NCI-H69 (cell line): ENCODE results near the gene PLIN3.
"Not testable (repeated sequence)": the region's sequence is repeated elsewhere in the genome, so short reads cannot be mapped to it uniquely, and the experiment has no call there.

Experiments
- DNase-seq: peaks from one replicate; lab custom pipeline; 2025; lab: John Stamatoyannopoulos, UW

PLIN3 gene

DNA sequence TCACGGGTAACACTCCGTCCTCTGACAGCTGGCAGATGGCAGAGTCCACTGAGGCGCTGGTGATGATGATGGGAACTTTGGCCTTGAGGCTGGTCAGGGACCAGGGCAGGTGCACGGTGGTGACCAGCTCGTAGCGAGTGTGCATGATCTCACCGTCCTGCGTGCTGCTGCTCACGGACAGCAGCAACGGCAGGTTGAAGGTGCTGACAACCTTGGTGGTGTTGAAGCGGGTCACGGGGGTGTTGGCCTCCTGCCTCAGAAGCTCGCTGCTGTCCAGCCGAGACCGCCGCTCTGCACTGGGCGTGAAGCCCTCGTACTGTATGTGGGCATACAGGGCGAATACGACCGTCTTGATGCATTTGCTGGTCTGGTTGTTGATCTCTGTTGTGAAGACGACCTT is 23.6 kb upstream of the PLIN3 start:
- DNase-seq: no peak

- peak; percentile 42 for DNase-seq
Observed at GRCh38 chr19:4889034-4889815, 21.8 kb upstream of the PLIN3 start.

DNA sequence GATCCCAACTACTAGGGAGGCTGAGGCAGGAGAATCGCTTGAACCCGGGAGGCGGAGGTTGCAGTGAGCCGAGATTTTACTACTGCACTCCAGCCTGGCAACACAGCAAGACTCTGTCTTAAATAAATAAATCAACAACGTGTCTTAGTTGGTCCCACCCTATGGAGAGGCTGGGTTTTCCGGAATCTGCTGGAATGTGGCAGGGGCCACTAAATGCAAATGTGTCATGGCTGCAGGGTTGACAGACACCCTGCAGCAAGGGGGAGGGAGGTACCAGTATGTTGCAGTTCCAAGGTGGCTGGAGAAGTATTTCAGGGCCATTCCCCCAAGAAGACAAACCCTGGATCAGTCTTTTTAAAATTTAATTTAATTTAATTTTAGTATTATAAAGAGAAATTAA is 20.3 kb upstream of the PLIN3 start:
- not testable (repeated sequence) for DNase-seq

GRCh38 chr19:4884993-4885392 is 17.5 kb upstream of the PLIN3 start:
- DNase-seq: not testable (repeated sequence)

- DNase-seq: not testable (repeated sequence)
Observed at GRCh38 chr19:4882874-4883273, 15.4 kb upstream of the PLIN3 start.

DNA sequence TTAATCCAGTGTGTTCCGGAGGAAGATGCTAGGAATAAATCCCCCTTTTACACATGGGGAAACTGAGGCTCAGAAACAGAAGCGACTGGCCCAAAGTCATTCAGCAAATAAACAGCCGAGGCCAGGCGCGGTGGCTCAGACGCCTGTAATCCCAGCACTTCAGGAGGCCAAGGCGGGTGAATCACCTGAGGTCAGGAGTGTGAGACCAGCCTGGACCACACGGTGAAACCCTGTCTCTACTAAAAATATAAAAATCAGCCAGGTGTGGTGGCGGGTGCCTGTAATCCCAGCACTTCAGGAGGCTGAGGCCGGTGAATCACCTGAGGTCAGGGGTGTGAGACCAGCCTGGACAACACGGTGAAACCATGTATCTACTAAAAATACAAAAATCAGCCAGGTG is 11.6 kb upstream of the PLIN3 start:
- DNase-seq: no peak

DNA sequence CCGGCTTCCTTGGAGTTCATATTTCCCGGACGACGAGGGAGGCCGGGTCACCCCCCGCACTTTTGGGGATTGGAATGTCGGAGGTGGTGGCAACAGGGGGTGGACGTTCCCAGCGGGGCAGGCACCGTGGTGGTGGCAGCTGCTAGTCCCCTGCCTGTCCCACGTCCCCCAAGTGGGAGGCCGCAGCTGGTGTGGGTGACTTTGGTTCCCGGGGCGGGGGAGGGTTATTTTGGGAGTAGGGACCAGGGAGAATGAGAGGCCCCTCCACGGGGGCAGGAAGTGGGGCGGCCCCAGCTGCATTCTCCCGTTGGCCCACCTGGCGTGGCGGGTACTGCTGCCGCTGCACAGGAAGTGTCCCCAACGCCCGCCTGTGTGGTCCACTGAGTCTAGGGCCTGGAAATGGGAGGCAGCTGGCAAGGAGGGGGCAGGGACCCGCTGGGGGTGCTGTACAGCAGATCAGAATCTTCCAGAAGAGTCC is 11.1 kb upstream of the PLIN3 start:
- no peak for DNase-seq

DNA sequence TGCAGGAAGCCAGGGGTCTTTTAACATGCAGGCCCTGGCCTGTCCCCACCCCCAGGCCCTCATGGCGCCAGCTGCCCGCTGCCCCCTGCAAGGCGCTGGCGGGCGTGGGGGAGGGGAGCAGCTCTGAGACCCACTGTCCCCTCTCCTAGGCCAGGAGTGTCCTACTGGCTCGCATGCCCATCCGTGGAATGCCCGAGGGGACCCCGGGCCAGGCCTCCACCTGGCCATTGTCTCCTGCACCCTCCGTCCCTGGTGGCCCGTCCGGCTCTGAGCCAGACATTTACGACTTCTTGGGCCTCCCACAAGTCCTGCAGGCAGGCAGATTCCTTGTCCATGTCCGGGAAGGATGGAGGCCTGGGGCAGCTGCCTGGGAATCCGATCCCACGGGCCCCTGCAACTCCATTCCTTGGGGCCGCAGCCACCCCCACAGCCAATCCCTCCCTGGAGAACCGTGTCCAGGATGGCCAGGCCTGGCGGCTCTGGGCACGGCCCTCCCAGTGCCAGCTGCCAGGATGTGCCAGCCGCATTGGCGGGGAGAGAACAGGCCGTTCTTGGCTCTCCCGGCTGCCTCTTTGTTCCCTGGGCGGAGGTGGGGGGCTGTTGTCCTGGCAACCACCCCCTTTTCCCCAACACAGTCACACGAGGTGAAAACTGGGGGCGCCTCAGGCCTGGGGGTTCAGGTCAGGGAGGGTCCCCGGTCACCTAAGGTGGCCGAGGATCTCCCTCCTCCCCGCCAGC is 10.5 kb upstream of the PLIN3 start:
- no peak for DNase-seq

GRCh38 chr19:4873930-4874329 is 6.5 kb upstream of the PLIN3 start:
- DNase-seq: no peak

- DNase-seq: no peak
Observed at GRCh38 chr19:4871711-4872110, 4.2 kb upstream of the PLIN3 start.

DNA sequence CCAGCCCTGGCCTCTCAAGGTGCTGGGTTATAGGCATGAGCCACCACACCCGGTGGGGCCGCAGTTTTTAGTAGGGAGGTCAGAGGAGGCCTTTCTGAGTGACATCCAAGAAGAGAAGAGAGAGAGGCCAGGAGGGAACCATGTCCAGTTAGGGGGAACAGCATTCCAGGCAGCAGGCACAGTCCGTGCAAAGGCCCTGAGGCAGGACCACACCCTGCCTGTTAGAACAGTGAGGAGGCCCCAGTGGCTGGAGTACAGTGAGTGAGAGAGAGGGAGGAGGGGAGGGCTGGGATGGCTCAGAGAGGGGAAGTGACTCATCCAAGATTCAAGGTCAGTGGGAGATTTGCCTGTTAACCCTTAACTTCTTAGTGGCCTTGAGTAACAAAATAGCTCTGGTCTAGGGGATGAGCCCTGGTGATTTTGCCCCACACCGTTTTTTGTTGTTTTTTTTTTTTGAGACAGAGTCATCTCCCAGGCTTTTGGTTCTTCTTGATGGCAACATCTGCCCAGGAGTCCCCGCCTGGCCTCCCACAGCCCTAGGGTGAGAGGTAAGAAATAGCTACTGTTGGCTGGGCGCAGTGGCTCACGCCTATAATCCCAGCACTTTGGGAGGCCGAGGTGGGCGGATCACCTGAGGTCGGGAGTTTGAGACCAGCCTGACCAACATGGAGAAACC is 2.7 kb upstream of the PLIN3 start:
- peak; percentile 42 for DNase-seq

- no peak for DNase-seq
Observed at GRCh38 chr19:4868286-4868834, 893 bp upstream of the PLIN3 start.

- DNase-seq: no peak
Observed at GRCh38 chr19:4866595-4867424, 657 bp downstream of the PLIN3 start.

- DNase-seq: peak; percentile 50
Observed at GRCh38 chr19:4861147-4861546, 6.3 kb downstream of the PLIN3 start.

GRCh38 chr19:4859697-4860096 is 7.8 kb downstream of the PLIN3 start:
- no peak for DNase-seq

GRCh38 chr19:4856468-4856867 is 11.0 kb downstream of the PLIN3 start:
- DNase-seq: not testable (repeated sequence)

DNA sequence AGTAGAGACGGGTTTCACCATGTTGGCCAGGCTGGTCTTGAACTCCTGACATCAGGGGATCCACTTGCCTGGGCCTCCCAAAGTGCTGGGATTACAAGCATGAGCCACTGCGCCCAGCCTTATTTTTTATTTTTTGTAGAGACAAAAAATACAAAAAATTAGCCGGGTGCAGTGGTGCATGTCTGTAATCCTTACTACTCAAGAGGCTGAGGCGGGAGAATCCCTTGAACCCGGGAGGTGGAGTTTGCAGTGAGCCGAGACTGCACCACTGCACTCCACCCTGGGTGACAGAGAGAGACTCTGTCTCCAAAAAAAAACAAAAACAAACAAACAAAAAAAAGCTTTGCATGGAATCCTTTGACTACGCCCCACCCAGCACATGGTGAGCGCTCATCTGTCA is 14.0 kb downstream of the PLIN3 start:
- not testable (repeated sequence) for DNase-seq

DNA sequence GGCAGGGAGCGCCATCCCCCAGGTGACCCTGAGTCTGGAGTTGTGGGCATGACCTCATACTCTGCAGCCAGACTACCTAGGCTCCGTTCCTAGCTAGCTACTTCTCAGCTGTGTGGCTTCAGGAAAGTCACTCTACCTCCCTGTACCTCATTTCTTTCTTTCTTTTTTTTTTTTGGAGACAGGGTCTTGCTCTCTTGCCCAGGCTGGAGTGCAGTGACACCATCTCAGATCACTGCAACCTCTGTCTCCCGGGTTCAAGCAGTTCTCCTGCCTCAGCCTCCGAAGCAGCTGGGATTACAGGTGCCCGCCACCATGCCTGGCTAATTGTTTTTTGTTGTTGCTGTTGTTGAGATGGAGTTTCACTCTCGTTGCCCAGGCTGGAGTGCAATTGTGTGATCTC is 15.0 kb downstream of the PLIN3 start:
- no peak for DNase-seq

DNA sequence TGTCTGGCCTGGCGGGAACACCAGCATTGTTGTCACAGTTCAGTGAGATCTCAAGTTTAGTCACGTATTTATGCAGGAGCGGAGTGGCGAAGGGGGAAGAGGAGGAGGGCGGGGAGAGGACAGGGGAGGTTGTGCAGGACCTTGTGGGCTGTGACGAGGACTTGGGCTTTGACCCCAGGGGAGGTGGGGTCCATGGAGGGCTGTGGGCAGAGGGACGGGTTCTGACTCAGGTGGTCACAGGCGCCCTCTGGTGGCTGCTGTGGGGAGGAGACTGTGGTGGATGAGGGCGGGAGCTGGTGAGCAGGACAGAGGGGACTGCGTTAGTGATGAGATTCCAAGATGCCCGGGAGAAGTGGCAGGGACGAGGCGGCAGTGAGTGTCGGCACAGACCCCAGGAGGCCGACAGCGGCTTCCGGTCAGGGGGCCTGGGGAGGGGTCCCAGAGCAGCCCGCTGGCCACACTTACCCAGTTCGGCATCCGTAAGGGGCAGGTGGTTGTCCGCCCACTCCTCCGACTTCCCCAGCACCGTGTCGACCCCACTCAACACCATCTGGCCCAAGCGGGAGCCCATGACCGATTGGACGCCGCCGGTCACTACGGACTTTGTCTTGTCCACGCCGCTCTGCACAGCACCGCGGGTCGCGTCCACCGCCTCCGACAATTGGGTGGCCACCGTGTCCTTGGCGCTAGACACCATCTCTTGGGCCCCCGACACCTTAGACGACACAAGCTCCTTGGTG is 15.7 kb downstream of the PLIN3 start:
- DNase-seq: peak; percentile 57

DNA sequence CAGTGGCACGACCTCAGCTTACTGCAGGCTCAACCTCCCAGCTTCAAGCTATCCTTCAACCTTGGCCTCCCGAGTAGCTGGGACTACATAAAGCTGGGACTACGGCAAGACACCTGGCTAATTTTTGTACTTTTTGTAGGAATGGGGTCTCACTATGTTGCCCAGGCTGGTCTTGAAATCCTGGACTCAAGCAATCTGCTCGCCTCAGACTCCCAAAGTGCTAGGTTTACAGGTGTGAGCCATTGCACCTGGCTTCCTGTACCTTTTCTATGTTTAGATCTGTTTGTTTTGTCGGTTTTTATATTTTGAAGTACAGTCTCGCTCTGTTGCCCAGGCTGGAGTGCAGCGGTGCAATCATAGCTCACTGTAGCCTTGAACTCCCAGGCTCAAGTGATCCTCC is 18.4 kb downstream of the PLIN3 start:
- no peak for DNase-seq
